Activated T-helper 17 cell treated with anti-CD3 and anti-CD28 coated beads, Interleukin-2, amount 50 U/mL, for 72 hours (primary cell): ENCODE results near the gene SECTM1. TPM values are rescaled to one million over a fixed set of nuclear protein-coding genes. Genes with fewer than 3 reads are reported as not detected.

ENCODE experiments used
- ATAC-seq: fragments of 150-1000 bp; cut with Tn5 transposase; replicated peaks from 2 replicates; pipeline ENCODE4 v1.10.0; 2021; ENCODE audit warnings: mild to moderate bottlenecking, moderate library complexity
- H3K27ac Mint-ChIP-seq: one replicate; pipeline ENCODE4 v1.8.0; 2022; ENCODE audit warnings: mixed read lengths
- H3K27me3 Mint-ChIP-seq: one replicate; pipeline ENCODE4 v1.8.0; 2022; ENCODE audit warnings: mixed read lengths
- H3K36me3 Mint-ChIP-seq: one replicate; pipeline ENCODE4 v1.8.0; 2022; ENCODE audit warnings: low read depth, mild to moderate bottlenecking, mixed read lengths
- H3K4me1 Mint-ChIP-seq: one replicate; pipeline ENCODE4 v1.8.0; 2022; ENCODE audit warnings: mixed read lengths
- H3K4me3 Mint-ChIP-seq: one replicate; pipeline ENCODE4 v1.8.0; 2022; ENCODE audit warnings: mild to moderate bottlenecking, mixed read lengths
- H3K9me3 Mint-ChIP-seq: one replicate; pipeline ENCODE4 v1.8.0; 2022; ENCODE audit warnings: mixed read lengths
- total RNA-seq, 2 donors: library from RNA; stranded (reverse); gene quantifications; one replicate each; pipeline ENCODE4 v1.2.3, GENCODE V29; 2022

SECTM1 gene
- total RNA-seq, 2 donors from 2014 or later, result 16.4 to 22.3 TPM

- H3K27me3 Mint-ChIP-seq, result peaks cover 3% of the 10 kb centered on the region
- H3K36me3 Mint-ChIP-seq, result peaks cover 12% of the 10 kb centered on the region
- H3K4me3 Mint-ChIP-seq, result no peak overlapping the region
- no peak overlapping the region for H3K27ac Mint-ChIP-seq
- peaks cover 6% of the 10 kb centered on the region for H3K4me1 Mint-ChIP-seq
- ATAC-seq, result no peak
- no peaks in the 10 kb centered on the region for H3K9me3 Mint-ChIP-seq
These were observed 3.8 kb downstream of the SECTM1 start for GRCh38 chr17:82329683-82330321.

- no peak for ATAC-seq
- Mint-ChIP-seq H3K36me3 (peaks cover 20% of the 10 kb centered on the region), H3K4me1 (peaks cover 5% of the 10 kb centered on the region), H3K4me3 (no peak overlapping the region), H3K27me3 (peaks cover 3% of the 10 kb centered on the region), H3K27ac (no peak overlapping the region), H3K9me3 (no peaks in the 10 kb centered on the region)
These were observed 4.5 kb downstream of the SECTM1 start for GRCh38 chr17:82328994-82329507.

GRCh38 chr17:82328141-82328993 lies 5.2 kb downstream of the SECTM1 start:
- H3K4me3 Mint-ChIP-seq, result no peak overlapping the region
- H3K36me3 Mint-ChIP-seq, result peaks cover 27% of the 10 kb centered on the region
- peaks cover 9% of the 10 kb centered on the region for H3K4me1 Mint-ChIP-seq
- H3K27ac Mint-ChIP-seq, result no peak overlapping the region
- ATAC-seq, result no peak
- H3K27me3 Mint-ChIP-seq, result peaks cover 3% of the 10 kb centered on the region
- H3K9me3 Mint-ChIP-seq, result no peaks in the 10 kb centered on the region

- Mint-ChIP-seq H3K27me3 (peaks cover 1% of the 10 kb centered on the region), H3K4me3 (peak overlapping the region; percentile 20), H3K36me3 (peaks cover 33% of the 10 kb centered on the region), H3K4me1 (peaks cover 7% of the 10 kb centered on the region), H3K9me3 (no peaks in the 10 kb centered on the region), H3K27ac (peak overlapping the region; percentile 68)
- ATAC-seq, result no peak
These were observed 5.8 kb downstream of the SECTM1 start for GRCh38 chr17:82327757-82328140.

- ATAC-seq, result no peak
- Mint-ChIP-seq H3K4me1 (peaks cover 4% of the 10 kb centered on the region), H3K27ac (peak overlapping the region; percentile 68), H3K36me3 (peaks cover 38% of the 10 kb centered on the region), H3K4me3 (peak overlapping the region; percentile 20), H3K9me3 (no peaks in the 10 kb centered on the region), H3K27me3 (no peaks in the 10 kb centered on the region)
These were observed 6.3 kb downstream of the SECTM1 start for GRCh38 chr17:82327289-82327688.

GRCh38 chr17:82325286-82326180 lies 8.0 kb downstream of the SECTM1 start:
- Mint-ChIP-seq H3K4me1 (peaks cover 9% of the 10 kb centered on the region), H3K36me3 (peaks cover 52% of the 10 kb centered on the region), H3K4me3 (no peak overlapping the region), H3K27me3 (no peaks in the 10 kb centered on the region), H3K9me3 (no peaks in the 10 kb centered on the region), H3K27ac (no peak overlapping the region)
- ATAC-seq, result no peak

- H3K4me3 Mint-ChIP-seq, result no peak overlapping the region
- peak; percentile 67 for ATAC-seq
- no peaks in the 10 kb centered on the region for H3K27me3 Mint-ChIP-seq
- H3K27ac Mint-ChIP-seq, result no peak overlapping the region
- peaks cover 9% of the 10 kb centered on the region for H3K4me1 Mint-ChIP-seq
- no peaks in the 10 kb centered on the region for H3K9me3 Mint-ChIP-seq
- peaks cover 52% of the 10 kb centered on the region for H3K36me3 Mint-ChIP-seq
These were observed 8.8 kb downstream of the SECTM1 start for GRCh38 chr17:82324566-82325285.

- peaks cover 9% of the 10 kb centered on the region for H3K4me1 Mint-ChIP-seq
- no peak overlapping the region for H3K4me3 Mint-ChIP-seq
- H3K9me3 Mint-ChIP-seq, result no peaks in the 10 kb centered on the region
- ATAC-seq, result no peak
- H3K27me3 Mint-ChIP-seq, result no peaks in the 10 kb centered on the region
- H3K27ac Mint-ChIP-seq, result no peak overlapping the region
- peaks cover 52% of the 10 kb centered on the region for H3K36me3 Mint-ChIP-seq
These were observed 9.9 kb downstream of the SECTM1 start for GRCh38 chr17:82323514-82324234.

GRCh38 chr17:82322526-82323453 lies 10.8 kb downstream of the SECTM1 start:
- H3K4me1 Mint-ChIP-seq, result peaks cover 9% of the 10 kb centered on the region
- H3K36me3 Mint-ChIP-seq, result peaks cover 52% of the 10 kb centered on the region
- H3K27me3 Mint-ChIP-seq, result no peaks in the 10 kb centered on the region
- H3K4me3 Mint-ChIP-seq, result no peak overlapping the region
- ATAC-seq, result no peak
- no peak overlapping the region for H3K27ac Mint-ChIP-seq
- no peaks in the 10 kb centered on the region for H3K9me3 Mint-ChIP-seq

GRCh38 chr17:82321947-82322466 lies 11.6 kb downstream of the SECTM1 start:
- ATAC-seq, result peak; percentile 25
- Mint-ChIP-seq H3K27me3 (no peaks in the 10 kb centered on the region), H3K9me3 (no peaks in the 10 kb centered on the region), H3K36me3 (peaks cover 59% of the 10 kb centered on the region), H3K4me1 (peaks cover 9% of the 10 kb centered on the region), H3K4me3 (no peak overlapping the region), H3K27ac (no peak overlapping the region)

- peaks cover 9% of the 10 kb centered on the region for H3K4me1 Mint-ChIP-seq
- peaks cover 64% of the 10 kb centered on the region for H3K36me3 Mint-ChIP-seq
- no peaks in the 10 kb centered on the region for H3K9me3 Mint-ChIP-seq
- no peak overlapping the region for H3K4me3 Mint-ChIP-seq
- no peak overlapping the region for H3K27ac Mint-ChIP-seq
- H3K27me3 Mint-ChIP-seq, result no peaks in the 10 kb centered on the region
- peak; percentile 42 for ATAC-seq
These were observed 12.3 kb downstream of the SECTM1 start for GRCh38 chr17:82320956-82321927.
